Keratinocyte (primary cell): ENCODE measurements around the gene ELMO3.

Source experiments
- CTCF ChIP-seq, 3 experiments: IDR thresholded peaks in 1 of 3; conservative IDR thresholded peaks in 1 of 3; optimal IDR thresholded peaks in 1 of 3; 2 replicates in 2 of 3; 3 replicates in 1 of 3; pipeline versions ENCODE3 to v1.5.1; 2011; ENCODE audit warnings: low read length in 3 of 3, mild to moderate bottlenecking in 3 of 3, moderate library complexity in 2 of 3, control low read depth in 1 of 3, inconsistent platforms in 1 of 3; ENCODE audit not compliant: insufficient read depth in 2 of 3; ENCODE audit errors: extremely low read depth in 1 of 3
- EZH2 ChIP-seq: IDR thresholded peaks from one replicate; pipeline ENCODE4 v1.6.1; 2012; ENCODE audit warnings: inconsistent platforms, mild to moderate bottlenecking, low read length, moderate library complexity

- TF ChIP-seq CTCF (optimal IDR thresholded peaks at IDR 0.05 in 1 of 3, IDR thresholded peaks at IDR 0.05 in 1 of 3, conservative IDR thresholded peaks at IDR 0.05 in 1 of 3; ENCODE audit: extremely low read depth in 1 of 3, insufficient read depth in 2 of 3, low read length in 3 of 3), result no peak
- no peak for TF ChIP-seq EZH2
These were observed 14.5 kb downstream of the ELMO3 start for GRCh38 chr16:67213197-67214019.
